Adipocyte (in vitro differentiated cells): ENCODE results near the gene ATL1.
"Not testable (repeated sequence)": the region's sequence is repeated elsewhere in the genome, so short reads cannot be mapped to it uniquely, and the experiment has no call there.

ENCODE experiments used
- DNase-seq: peaks from one replicate; pipeline ENCODE4 v3.0.0-alpha.2; 2015; ENCODE audit warnings: low read depth
- H3K27me3 ChIP-seq: replicated peaks from 2 replicates; pipeline ENCODE4 v1.7.0; 2013; ENCODE audit warnings: mild to moderate bottlenecking, low read length, moderate library complexity; ENCODE audit not compliant: control insufficient read depth, insufficient read depth
- H3K36me3 ChIP-seq: 2 replicates; pipeline ENCODE4 v1.7.0; 2013; ENCODE audit warnings: low read length, mild to moderate bottlenecking, moderate library complexity; ENCODE audit not compliant: control insufficient read depth, insufficient read depth, severe bottlenecking
- H3K4me1 ChIP-seq: 2 replicates; pipeline ENCODE4 v1.7.0; 2013; ENCODE audit warnings: mild to moderate bottlenecking, low read length, moderate library complexity; ENCODE audit not compliant: control insufficient read depth, insufficient read depth
- H3K4me3 ChIP-seq: 2 replicates; pipeline ENCODE4 v1.7.0; 2013; ENCODE audit warnings: mild to moderate bottlenecking, low read length, moderate library complexity
- H3K9ac ChIP-seq: 2 replicates; pipeline ENCODE4 v1.7.0; 2013; ENCODE audit warnings: mild to moderate bottlenecking, low read length, moderate library complexity
- H3K9me3 ChIP-seq: 2 replicates; pipeline ENCODE4 v1.7.0; 2013; ENCODE audit warnings: mild to moderate bottlenecking, low read length, moderate library complexity; ENCODE audit not compliant: control insufficient read depth

Gene ATL1

DNA sequence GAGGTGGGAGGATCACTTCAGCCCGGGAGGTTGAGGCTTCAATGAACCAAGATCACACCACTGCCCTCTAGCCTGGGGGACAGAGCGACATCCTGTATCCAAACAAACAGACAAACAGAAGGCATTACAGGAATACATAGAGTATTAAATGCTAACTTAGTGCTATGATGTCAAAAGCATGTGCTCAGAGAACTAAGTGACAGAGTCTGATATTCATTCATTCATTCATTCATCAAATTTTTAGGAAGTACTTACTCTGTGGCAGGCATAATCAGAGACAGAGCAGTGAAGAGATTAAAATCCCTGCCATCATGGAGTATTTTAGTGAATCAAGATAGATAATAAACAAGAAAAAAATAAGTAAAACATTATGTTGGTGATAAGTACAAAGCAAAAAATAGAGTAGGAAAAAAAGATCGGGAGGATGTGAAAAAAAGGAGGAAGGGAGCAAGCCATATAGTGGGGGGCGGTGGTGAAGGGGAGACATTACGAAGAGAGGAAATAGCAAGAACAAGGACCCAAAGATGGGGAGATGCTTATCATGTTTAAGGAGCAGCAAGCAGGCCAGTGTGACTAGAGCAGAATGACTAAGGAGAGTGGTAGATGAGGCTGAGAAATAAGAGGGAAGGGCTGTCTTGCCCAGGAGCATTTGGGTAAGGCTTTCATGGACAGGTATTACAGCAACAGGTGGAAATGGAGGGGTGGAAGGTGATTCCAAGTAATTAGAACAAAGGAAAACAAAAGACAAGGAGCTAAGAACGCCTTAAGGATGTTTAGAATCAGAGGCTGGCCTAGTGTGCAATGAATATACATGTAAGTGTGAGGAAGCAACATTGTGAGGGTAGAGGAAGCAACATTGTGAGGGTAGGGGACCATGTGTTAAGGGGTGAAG, 30.4 kb upstream of the ATL1 start:
- H3K36me3 ChIP-seq = no peaks in the 10 kb centered on the region
- peaks cover 37% of the 10 kb centered on the region for H3K4me1 ChIP-seq
- no peaks in the 10 kb centered on the region for H3K27me3 ChIP-seq
- H3K9me3 ChIP-seq = no peaks in the 10 kb centered on the region
- peak overlapping the region; percentile 92 for H3K9ac ChIP-seq
- H3K4me3 ChIP-seq = peak overlapping the region; percentile 93
- DNase-seq = no peak

- no peaks in the 10 kb centered on the region for H3K27me3 ChIP-seq
- peak overlapping the region; percentile 92 for H3K9ac ChIP-seq
- H3K4me3 ChIP-seq = peak overlapping the region; percentile 93
- DNase-seq = peak; percentile 66
- H3K4me1 ChIP-seq = peaks cover 37% of the 10 kb centered on the region
- no peaks in the 10 kb centered on the region for H3K36me3 ChIP-seq
- H3K9me3 ChIP-seq = no peaks in the 10 kb centered on the region
Observed at GRCh38 chr14:50530358-50530757, 29.6 kb upstream of the ATL1 start.

DNA sequence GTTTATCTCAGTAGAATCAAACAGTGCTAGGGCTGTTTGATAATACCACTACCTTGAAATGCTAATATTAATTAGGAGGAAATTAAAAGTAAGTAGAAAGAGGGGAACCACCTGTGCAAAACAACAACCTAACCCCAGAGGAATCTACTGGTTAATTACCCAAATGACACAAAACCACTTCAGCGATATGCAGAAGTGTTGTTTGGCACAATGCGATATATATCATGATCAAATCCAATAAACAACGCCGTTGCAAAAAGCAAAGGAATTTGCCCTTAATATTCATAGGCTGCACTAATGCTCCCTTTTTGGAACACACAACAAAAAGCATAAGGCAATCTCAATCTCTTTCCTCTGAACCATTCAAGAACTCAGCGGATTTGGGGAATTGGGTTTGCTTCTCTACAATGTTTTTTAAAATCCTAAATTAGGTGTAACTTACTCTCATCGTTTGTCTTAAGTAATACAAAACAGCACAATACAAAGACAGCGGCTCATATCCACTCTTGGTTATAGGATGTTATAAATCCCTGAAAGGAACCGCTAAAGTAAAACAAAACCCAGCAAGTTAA, 29.1 kb upstream of the ATL1 start:
- no peaks in the 10 kb centered on the region for H3K27me3 ChIP-seq
- no peak for DNase-seq
- H3K4me1 ChIP-seq = peaks cover 37% of the 10 kb centered on the region
- no peaks in the 10 kb centered on the region for H3K36me3 ChIP-seq
- peak overlapping the region; percentile 93 for H3K4me3 ChIP-seq
- no peaks in the 10 kb centered on the region for H3K9me3 ChIP-seq
- H3K9ac ChIP-seq = peak overlapping the region; percentile 92

DNA sequence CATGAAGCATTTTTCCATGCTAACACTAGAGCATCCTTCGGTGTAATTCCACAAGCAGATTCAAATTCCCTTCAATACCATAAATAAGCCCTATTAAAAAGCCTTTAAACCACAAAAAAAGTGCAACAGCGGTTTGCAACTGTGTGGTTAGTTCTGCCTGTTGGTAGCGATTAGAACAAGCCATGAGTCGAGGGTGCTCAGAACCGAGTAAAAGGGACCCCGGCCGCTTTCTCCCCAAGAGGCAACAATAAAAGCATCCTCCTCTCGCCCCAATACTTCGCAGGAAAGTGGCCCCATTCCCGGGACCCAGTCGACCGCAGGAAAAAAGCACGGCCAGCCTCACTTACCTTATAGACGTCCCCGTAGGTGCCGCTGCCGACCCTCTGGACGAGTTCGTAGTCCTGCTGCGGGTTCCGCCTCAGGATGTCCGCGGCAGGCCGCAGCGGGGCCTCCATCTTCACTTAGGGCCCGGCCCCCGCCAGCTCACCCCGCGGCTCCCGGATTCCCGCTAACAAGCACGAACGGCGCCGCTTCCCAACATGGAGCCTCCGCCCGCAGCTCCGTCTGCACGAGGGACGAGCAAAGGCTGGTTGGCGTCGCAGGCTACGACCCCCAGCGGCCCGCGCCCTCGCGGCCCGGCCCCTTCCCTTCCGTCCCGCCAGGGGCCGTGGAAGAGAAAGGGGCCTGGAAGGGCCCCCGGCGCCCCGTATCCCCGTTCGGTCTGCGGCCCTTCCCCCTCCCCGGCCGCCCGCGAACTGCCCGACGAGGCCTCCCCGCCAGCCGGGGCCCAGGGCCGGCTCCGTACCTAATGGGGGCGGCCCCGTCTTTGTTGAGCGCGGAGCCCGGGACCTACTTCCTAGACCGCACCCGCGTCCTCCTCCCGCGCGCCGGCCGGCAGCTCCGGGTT, 28.1 kb upstream of the ATL1 start:
- Histone ChIP-seq H3K4me1 (peaks cover 37% of the 10 kb centered on the region), H3K9ac (peak overlapping the region; percentile 92), H3K4me3 (peak overlapping the region; percentile 93), H3K36me3 (no peaks in the 10 kb centered on the region), H3K27me3 (no peaks in the 10 kb centered on the region), H3K9me3 (no peaks in the 10 kb centered on the region)
- DNase-seq = peak; percentile 75

DNA sequence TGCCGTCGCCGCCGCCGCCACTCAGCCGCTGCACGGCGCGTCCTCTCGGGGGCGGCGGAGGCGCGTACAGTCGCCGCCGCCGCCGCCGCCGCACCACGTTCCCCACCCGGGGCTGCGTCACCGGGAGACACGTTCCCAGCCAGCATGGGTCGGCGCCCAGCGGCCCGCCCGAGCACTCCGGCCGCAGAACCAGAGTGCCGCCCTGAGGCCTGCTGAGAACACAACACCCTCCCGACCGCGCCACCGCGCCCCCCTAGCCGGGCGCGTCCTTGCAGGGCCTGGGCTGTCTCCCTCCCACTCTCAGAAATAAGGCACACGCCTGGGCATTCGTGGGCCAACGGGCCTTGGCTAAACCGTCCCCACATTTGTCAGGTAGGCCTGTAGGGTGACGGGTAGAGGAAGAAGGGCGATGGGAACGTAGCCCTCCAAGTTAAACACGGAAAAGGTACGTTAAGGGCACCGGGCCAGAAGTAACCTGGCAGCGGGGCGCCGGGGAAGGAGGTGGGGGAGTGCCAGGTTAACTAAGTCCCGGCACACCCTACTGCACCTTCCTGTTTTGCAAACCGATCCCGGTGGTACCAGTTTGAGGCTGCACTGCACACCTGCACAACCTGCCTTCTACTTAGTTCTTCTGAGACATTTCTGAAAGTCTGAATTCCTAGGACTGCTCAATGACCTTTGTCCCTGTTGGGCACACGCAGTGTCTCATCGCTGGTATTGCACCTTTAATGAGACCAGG, 27.3 kb upstream of the ATL1 start, which contains the start of gene MAP4K5:
Gene MAP4K5 (minus strand): TSS at position 68 of the 739 bp plus-strand sequence. CDS start 520 bp downstream, outside the sequence.
- peak within 1 kb of the TSS; percentile 93 for H3K4me3 ChIP-seq
- peak; percentile 98 for DNase-seq
- no peaks in the 10 kb centered on the region for H3K36me3 ChIP-seq
- H3K4me1 ChIP-seq = peaks cover 37% of the 10 kb centered on the region
- H3K27me3 ChIP-seq = no peaks in the 10 kb centered on the region
- peak within 1 kb of the TSS; percentile 92 for H3K9ac ChIP-seq
- H3K9me3 ChIP-seq = no peaks in the 10 kb centered on the region

DNA sequence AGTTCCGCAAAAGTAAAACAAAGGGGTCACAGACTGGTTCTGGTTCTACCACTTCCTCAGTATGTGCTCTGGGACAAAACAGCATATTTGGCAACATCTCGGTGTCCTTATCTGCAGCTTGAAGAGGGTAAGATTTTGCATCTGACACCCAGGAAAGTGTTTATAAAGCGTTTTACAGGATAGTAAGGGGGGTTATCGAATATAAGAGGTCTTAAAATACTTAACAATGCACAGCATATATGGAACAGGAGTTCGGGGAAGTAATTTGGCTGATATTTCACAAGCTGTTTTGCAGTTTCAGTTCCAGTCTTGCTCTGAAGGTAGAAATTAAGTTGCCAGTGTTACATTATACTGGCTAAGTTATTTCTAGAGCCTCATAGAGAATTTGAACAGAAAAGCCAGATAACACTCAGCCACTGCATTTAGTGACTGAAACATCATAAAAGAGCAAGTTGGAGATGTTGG, 26.7 kb upstream of the ATL1 start:
- peaks cover 31% of the 10 kb centered on the region for H3K4me1 ChIP-seq
- no peak for DNase-seq
- no peaks in the 10 kb centered on the region for H3K27me3 ChIP-seq
- H3K9ac ChIP-seq = peak overlapping the region; percentile 92
- no peak overlapping the region for H3K4me3 ChIP-seq
- no peaks in the 10 kb centered on the region for H3K36me3 ChIP-seq
- no peaks in the 10 kb centered on the region for H3K9me3 ChIP-seq

GRCh38 chr14:50533806-50534205, 26.1 kb upstream of the ATL1 start:
- H3K36me3 ChIP-seq = no peaks in the 10 kb centered on the region
- no peak overlapping the region for H3K4me3 ChIP-seq

DNA sequence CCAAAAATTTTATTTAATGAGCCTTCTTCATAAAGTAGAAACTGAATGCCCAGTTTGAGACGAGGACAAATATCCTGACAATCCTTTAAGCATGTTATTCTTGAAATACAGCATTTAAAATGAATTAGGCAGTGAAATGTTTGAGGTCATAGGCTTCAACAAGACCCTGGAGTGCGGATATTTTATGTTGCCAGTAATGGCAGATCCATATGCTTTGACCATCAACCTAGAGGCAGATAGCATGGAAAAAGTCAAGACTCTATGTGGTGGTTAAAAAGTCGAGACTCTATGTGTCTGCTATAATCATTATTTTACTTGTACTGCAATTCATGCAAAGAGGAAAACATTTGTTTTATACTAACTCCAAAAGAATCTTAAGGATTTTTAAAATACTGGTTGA, 25.5 kb upstream of the ATL1 start:
- no peaks in the 10 kb centered on the region for H3K9me3 ChIP-seq
- no peaks in the 10 kb centered on the region for H3K36me3 ChIP-seq
- H3K27me3 ChIP-seq = no peaks in the 10 kb centered on the region
- H3K4me1 ChIP-seq = peaks cover 20% of the 10 kb centered on the region
- no peak overlapping the region for H3K4me3 ChIP-seq
- no peak for DNase-seq
- H3K9ac ChIP-seq = no peak overlapping the region

More at GRCh38 chr14:50533806-50534205, 26.1 kb upstream of the ATL1 start:
- no peak for DNase-seq
- H3K27me3 ChIP-seq = no peaks in the 10 kb centered on the region
- H3K9ac ChIP-seq = no peak overlapping the region
- peaks cover 26% of the 10 kb centered on the region for H3K4me1 ChIP-seq
- H3K9me3 ChIP-seq = no peaks in the 10 kb centered on the region

GRCh38 chr14:50534997-50535396, 24.9 kb upstream of the ATL1 start:
- Histone ChIP-seq H3K9me3 (no peaks in the 10 kb centered on the region), H3K9ac (no peak overlapping the region), H3K4me1 (peaks cover 14% of the 10 kb centered on the region), H3K27me3 (no peaks in the 10 kb centered on the region), H3K4me3 (no peak overlapping the region), H3K36me3 (no peaks in the 10 kb centered on the region)
- DNase-seq = no peak

DNA sequence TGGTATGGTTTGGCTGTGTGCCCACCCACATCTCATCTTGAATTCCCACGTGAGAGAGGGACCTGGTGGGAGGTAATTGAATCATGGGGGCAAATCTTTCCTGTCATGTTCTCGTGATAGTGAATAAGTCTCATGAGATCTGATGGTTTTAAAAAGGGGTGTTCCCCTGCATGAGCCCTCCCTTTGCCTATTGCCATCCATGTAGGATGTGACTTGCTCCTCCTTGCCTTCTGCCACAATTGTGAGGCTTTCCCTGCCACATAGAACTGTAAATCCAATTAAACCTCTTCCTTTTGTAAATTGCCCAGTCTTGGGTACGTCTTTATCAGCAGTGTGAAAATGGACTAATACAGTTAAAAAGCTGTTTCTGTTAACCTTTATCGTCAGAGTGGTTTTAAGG, 21.9 kb upstream of the ATL1 start:
- DNase-seq, H3K4me1 ChIP-seq: not testable (repeated sequence)

More for the DNA sequence above, 21.9 kb upstream of the ATL1 start:
- H3K4me3 ChIP-seq, H3K27me3 ChIP-seq, H3K36me3 ChIP-seq, H3K9me3 ChIP-seq, H3K9ac ChIP-seq: not testable (repeated sequence)
